ENCODE data around the gene HSPB6.
A peak's percentile ranks its signal among the peaks of the same experiment; 100 is the strongest.

The HSPB6 gene

DNA sequence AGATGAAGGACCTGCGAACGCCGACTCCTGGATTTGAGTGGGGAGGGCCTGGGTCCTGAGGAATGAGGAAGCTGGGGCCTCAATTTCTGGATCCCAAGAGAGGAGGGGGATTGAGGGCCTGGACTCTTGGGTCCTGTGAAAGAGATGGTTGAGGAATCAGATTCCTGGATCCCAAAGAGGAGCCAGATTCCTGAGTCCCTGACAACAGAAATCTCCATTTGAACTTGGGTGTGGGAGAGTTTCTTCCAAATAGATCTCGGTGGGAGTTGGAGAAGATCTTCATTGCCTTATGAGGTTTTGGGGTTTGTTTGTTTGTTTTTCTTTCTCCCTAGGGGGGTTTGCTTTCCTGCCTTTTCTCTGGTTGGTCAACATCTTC lies 10.8 kb downstream of the HSPB6 start:
- no peak for DNase-seq (ENCODE audit: low read depth)

DNA sequence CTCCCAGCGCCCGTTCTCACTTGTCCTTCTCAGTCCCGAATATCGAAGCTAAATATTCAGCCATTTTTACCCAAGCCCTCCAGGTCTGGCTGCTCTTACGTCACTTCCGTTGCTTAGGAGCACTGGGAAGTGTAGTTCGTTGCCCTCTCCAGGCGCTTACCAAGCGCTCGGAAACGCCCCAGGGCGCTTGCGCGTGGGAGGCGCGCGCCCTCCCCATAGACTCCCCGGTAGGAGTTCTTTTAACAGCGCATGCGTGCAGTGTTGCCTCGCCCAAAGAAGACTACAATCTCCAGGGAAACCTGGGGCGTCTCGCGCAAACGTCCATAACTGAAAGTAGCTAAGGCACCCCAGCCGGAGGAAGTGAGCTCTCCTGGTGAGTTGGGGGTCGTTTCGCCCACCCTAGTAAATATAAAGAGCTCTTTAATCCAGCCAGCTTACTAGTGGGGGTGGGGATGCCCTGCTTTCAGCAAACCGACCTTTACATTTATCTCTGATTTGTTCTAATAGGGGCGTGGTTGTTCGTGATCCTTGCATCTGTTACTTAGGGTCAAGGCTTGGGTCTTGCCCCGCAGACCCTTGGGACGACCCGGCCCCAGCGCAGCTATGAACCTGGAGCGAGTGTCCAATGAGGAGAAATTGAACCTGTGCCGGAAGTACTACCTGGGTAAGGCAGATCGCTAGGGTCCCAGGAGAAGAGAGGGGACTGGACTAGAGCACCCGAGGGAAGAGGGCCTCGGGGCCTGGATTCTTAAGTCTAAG lies 11.3 kb downstream of the HSPB6 start, which contains the start of the genes PSENEN and U2AF1L4:
TSS of gene PSENEN (plus strand) at position 324 of the 759 bp plus-strand sequence. CDS start at position 604, 280 bp downstream.
TSS of gene U2AF1L4 (minus strand) at position 91 of the 759 bp plus-strand sequence. CDS start at position 64, 27 bp downstream.
- DNase-seq (ENCODE audit: low read depth), result peak; percentile 88

DNA sequence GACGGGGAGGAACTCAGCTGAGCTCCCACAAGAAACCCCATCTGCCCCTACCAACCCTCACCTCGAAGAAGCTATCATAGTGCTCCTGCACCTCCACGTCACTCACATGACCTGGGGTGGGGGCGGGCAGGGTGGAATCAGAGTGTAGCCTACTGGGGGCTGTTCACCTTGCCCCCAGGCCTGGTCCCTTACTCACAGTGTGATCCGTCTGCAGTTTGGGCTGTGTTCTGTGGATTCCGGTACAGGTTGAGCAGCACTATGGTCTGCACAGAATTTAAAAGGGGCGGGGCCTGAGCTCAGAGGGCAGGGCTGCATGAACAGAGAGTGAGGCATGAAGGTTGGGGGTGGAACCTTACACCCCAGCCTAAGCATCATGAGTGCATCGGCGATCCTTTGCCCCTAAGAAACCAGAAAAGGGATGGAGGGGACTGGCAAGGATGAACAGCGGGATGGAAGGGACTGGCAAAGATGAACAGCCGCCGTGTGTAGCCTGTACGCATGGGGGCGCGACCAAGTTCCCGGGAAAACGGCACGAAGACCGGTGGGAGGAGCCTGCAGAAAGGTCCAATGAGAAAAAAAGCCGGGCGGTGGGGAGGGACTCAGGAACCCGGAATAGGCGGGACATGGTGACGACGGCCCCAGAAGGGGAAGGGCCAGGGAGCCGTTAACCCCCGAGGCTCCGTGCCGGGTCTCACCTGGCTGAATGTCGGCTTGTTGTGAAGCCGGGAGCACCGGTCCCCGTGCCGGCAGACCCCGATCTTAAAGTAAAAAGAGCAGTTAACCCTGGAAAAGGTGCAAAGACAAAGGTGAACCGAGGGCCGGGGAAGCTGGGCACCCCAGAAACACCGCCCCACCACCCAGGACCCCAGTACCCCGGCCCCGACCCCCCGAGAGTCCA lies 12.2 kb downstream of the HSPB6 start:
- peak; percentile 84 for DNase-seq (ENCODE audit: low read depth)

- DNase-seq (ENCODE audit: low read depth), result no peak
Observed at GRCh38 chr19:35743640-35744429, 13.0 kb downstream of the HSPB6 start.

DNA sequence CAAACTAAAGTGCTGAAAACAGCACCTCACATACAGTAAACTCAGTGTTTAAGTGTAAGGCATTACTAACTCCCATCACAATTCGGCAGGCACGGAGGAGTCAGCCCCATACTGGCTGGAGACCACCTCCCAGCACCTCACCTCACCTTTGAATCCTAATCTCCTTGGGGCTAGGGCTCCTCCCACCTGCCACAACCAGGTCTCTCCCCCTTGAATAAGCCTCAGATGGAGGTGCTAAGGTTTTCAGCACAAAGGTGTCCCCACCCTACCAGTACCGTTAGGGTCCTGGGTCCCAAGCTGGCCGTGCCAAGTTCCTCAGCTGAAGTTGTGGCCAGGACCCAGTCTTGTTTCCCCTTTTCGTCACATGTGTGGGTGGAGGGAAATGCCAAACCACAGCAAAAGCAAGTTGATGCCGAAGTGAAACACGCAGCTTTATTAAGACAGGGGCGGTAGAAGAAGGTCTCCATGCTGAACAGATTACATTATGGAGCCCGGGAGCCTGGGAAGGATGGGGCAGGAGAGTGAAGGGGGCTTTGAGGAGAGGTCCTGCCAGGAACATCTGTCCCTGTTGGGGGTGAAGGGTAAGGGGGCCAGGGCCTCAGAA lies 14.6 kb downstream of the HSPB6 start, which contains the start of gene IGFLR1:
TSS of gene IGFLR1 (minus strand) at position 332 of the 604 bp plus-strand sequence. CDS start 1,272 bp downstream, outside the sequence.
- no peak for DNase-seq (ENCODE audit: low read depth)

- DNase-seq (ENCODE audit: low read depth), result no peak
Observed at GRCh38 chr19:35741203-35741515, 15.7 kb downstream of the HSPB6 start.

- DNase-seq (ENCODE audit: low read depth), result peak; percentile 92
Observed at GRCh38 chr19:35740423-35741202, 16.2 kb downstream of the HSPB6 start.

- no peak for DNase-seq (ENCODE audit: low read depth)
Observed at GRCh38 chr19:35740108-35740422, 16.8 kb downstream of the HSPB6 start.

DNA sequence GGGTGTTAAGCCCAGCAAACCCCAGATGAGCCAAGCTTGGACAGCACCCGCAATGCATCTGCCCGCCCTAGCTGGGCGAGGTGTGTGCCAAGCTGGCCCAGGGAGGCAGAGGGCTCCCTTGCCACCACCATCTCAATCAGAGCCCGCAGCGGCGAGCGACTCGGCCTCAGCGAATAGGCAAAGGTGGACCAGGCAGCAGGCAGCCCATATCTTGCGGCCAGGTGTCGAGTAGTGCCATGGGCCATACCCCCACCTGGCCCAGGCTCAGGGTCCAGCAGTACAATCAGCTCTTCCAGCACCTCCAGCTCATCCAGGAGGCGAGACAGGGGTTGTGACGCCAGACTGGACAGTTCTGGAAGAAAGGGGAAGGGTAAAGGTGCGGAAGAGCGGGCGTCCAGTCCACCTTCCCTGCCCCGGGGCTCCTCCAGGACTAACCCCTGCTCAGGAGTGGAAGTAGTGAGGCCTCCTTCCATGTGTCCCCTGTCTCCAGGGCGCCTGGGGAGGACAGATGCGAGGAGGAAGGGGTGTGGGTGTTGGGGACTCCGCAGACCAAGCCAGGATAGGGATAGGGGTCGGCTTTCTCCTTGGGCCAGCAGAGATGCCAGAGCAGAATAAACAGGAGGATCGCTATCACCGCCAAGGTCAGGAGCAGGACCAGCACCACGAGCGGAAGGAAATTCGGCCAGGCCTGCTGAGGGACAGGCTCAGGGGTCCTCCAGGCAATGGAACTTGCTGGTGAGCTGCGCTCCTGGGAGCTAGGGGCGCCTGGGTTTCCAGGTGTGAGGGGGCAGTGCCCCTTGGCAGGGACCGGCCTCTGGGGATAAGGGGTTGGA lies 17.3 kb downstream of the HSPB6 start:
- no peak for DNase-seq (ENCODE audit: low read depth)

GRCh38 chr19:35738887-35739229 lies 18.0 kb downstream of the HSPB6 start:
- DNase-seq (ENCODE audit: low read depth), result no peak

DNA sequence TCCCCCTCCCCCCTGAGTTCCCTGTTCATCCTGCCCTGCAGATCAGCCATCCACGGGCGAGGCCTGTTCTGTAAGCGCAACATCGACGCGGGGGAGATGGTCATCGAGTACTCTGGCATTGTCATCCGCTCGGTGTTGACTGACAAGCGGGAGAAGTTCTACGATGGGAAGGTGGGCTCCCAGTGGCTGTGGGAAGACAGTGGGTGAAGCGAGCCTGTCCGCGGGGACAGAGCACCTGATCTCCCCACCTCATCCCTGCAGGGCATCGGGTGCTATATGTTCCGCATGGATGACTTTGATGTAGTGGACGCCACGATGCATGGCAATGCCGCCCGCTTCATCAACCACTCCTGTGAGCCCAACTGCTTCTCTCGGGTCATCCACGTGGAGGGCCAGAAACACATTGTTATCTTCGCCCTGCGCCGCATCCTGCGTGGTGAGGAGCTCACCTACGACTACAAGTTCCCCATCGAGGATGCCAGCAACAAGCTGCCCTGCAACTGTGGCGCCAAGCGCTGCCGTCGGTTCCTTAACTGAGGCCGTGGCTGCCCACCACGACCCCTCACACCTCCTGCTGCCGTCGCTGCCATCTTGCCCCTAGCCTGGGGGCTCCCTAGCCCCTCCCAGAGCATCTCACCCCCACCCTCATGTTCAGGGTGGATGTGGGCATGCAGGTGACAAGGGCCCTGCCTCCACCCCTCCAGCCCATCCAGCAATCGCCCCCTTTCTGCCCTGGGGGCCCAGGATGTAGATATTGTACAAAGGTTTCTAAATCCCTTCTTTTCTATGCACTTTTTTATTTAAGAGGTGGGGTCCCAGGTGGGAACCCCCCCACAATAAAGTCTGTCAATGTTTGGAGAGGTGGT lies 18.6 kb downstream of the HSPB6 start:
- no peak for DNase-seq (ENCODE audit: low read depth)

GRCh38 chr19:35736913-35737886 lies 19.6 kb downstream of the HSPB6 start:
- no peak for DNase-seq (ENCODE audit: low read depth)

DNA sequence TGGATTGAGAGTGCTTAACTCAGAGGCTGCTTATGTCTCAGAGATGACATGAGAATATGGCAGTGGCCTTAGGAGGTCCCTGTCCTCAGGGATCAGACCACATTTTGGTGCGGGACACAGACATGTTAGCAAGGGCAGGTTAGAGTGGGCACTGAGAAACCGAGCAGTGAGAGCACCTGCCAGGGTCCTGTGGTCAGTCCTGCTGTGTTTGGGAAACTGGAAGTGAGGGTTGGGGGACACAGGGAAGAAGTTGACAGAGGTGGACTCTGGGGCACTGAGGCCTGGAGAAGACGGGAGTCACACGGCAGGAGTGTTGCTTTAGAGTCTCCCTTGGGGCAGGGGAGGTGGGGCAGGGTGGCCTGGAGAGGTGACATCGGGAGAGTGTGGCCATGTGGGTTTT lies 21.9 kb downstream of the HSPB6 start:
- no peak for DNase-seq (ENCODE audit: low read depth)

DNA sequence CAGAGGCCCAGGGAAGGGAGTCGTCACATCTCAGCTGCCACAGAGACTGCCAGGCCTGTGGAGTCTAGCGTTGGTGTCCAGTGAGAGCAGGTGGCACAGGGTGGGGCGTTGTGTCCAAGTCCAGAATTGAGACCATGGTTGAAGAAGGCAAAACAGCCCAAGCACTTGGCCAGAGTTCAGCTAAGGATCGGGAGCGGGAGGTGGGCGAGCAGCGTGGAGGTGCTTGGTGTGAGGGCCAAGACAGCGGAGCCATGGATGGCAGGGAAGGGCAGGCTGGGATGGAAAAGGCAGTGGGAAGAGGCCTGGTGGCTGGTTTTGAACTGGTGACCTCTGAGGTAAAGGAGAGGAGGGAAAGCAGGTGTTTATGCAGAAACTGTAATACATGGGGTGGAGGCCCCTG lies 22.6 kb downstream of the HSPB6 start:
- no peak for DNase-seq (ENCODE audit: low read depth)

DNA sequence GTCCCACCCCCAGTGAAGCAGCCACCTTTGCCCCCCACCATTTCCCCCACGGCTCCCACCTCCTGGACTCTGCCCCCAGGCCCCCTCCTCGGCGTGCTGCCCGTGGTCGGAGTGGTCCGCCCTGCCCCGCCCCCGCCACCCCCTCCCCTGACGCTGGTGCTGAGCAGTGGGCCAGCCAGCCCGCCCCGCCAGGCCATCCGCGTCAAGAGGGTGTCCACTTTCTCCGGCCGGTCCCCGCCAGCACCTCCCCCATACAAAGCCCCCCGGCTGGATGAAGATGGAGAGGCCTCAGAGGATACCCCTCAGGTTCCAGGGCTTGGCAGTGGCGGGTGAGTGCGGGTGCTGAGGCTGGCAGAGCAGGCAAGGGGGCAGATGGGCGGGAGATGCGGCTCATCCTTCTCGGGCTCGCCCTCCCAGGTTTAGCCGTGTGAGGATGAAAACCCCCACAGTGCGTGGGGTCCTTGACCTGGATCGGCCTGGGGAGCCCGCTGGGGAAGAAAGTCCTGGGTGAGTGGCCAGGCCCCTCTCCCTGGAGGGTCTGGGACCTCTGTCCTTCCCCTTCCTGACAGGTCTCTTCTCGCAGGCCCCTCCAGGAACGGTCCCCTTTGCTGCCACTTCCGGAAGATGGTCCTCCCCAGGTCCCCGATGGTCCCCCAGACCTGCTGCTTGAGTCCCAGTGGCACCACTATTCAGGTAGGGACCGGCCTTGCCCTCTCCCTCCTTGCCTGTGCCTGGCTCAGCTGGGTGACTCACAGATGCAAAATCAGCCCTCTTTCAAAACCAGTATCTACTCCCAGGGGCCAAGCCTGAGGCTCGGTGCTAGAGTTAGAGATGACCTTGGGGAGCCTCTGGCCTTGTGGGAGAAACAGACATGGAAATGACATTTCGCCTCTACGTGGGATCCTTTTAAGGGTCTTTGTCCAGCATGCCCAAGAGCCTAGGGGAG lies 23.4 kb downstream of the HSPB6 start:
- no peak for DNase-seq (ENCODE audit: low read depth)

DNA sequence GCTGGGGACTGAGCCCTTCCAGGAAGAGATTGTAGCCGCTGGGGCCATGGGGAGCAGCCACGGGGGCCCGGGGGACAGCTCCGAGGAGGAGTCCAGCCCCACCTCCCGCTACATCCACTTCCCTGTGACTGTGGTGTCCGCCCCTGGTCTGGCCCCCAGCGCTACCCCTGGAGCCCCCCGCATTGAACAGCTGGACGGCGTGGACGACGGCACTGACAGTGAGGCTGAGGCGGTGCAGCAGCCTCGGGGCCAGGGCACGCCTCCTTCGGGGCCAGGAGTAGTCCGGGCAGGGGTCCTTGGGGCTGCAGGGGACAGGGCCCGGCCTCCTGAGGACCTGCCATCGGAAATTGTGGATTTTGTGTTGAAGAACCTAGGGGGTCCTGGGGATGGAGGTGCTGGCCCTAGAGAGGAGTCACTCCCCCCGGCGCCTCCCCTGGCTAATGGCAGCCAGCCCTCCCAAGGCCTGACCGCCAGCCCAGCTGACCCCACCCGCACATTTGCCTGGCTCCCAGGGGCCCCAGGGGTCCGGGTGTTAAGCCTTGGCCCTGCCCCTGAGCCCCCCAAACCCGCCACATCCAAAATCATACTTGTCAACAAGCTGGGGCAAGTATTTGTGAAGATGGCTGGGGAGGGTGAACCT lies 24.2 kb downstream of the HSPB6 start:
- no peak for DNase-seq (ENCODE audit: low read depth)

Data from stimulated activated CD8-positive, alpha-beta memory T cell treated with anti-CD3 and anti-CD28 coated beads, Interleukin-15, amount 100 ng/mL, for 1 hour (primary cell).